ENCODE results near the gene GGTA1.
A peak's percentile ranks its signal among the peaks of the same experiment; 100 is the strongest.

GGTA1 gene

DNA sequence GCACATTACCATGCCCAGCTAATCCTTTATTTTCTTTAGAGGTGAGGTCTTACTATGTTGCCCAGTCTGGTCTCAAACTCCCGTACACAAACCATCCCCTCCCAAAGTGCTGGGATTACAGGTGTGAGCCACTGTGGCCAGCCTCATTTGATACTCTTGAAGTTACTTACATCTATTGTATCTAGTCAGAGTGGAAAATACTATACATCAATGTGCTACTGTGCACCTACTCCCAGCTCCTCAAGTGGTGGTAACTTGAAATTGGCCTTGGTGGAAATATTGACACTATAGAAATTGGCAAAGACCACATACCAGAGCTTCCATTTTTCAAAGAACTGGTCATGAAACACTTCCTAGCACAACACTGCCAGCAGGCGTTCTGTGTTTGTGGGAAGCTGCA lies 10.3 kb downstream of the GGTA1 start:
- Histone ChIP-seq H3K9me3 (no peaks in the 10 kb centered on the region), H3K4me3 (ENCODE audit: low read depth in 1 of 2, low read length in 1 of 2) (no peak overlapping the region), H3K4me1 (ENCODE audit: control insufficient read depth in 1 of 2, insufficient read depth in 1 of 2, low read depth in 1 of 2, low read length in 1 of 2) (peaks cover 34 to 38% of the 10 kb centered on the region in 2 experiments), H3K27ac (no peak overlapping the region), H3K27me3 (no peaks in the 10 kb centered on the region), H3K36me3 (no peaks in the 10 kb centered on the region)
- no peak for TF ChIP-seq CTCF (IDR thresholded peaks at IDR 0.05)

DNA sequence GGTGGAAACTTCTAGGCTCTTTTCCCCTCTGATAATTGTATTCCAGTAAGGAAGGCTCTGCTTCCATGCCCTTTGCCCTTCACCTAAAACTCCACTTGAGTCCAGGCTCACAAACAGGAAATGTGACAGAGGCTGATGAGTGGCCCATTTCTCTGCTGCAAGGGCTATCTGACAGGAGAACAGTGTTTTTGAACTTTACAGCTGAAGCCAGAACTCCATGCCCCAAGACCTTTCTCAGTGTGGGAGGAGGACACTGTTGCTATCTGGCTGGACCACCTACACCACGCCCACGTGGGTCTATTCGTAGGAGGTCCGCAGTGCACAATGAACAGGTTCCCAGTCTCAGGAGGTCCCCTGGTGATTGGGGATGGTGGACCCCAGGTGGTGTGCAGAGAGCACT lies 13.6 kb downstream of the GGTA1 start:
- peak overlapping the region; percentile 85 for H3K27ac ChIP-seq
- no peaks in the 10 kb centered on the region for H3K27me3 ChIP-seq
- no peak for TF ChIP-seq CTCF (IDR thresholded peaks at IDR 0.05)
- H3K4me3 ChIP-seq (ENCODE audit: low read depth in 1 of 2, low read length in 1 of 2): no peak overlapping the region
- H3K9me3 ChIP-seq: no peaks in the 10 kb centered on the region
- peaks cover 22 to 23% of the 10 kb centered on the region in 2 experiments for H3K4me1 ChIP-seq (ENCODE audit: control insufficient read depth in 1 of 2, insufficient read depth in 1 of 2, low read depth in 1 of 2, low read length in 1 of 2)
- H3K36me3 ChIP-seq: peaks cover 5% of the 10 kb centered on the region

DNA sequence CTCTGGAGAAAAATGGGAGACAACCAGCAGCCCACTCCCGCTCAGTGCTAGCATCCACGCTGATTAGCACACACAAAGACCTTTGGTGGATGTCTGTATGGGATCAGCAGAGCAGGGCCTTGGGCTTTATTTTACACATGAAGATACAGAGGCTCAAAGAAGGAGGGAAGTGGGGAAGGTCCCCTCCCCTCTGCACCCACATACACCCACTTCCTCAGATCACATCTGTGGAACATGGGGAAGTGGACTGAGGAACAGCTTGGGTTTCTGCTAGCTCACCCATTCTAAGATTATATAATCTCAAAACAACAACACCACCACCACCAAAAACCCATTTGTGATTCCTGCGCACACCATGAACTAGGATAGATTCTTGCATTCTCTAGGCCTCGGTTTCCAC lies 14.0 kb downstream of the GGTA1 start:
- Histone ChIP-seq H3K9me3 (no peaks in the 10 kb centered on the region), H3K4me1 (ENCODE audit: control insufficient read depth in 1 of 2, insufficient read depth in 1 of 2, low read depth in 1 of 2, low read length in 1 of 2) (peaks cover 23 to 24% of the 10 kb centered on the region in 2 experiments), H3K27me3 (no peaks in the 10 kb centered on the region), H3K27ac (peak overlapping the region; percentile 85), H3K36me3 (peaks cover 5% of the 10 kb centered on the region), H3K4me3 (ENCODE audit: low read depth in 1 of 2, low read length in 1 of 2) (no peak overlapping the region)
- no peak for TF ChIP-seq CTCF (IDR thresholded peaks at IDR 0.05)

DNA sequence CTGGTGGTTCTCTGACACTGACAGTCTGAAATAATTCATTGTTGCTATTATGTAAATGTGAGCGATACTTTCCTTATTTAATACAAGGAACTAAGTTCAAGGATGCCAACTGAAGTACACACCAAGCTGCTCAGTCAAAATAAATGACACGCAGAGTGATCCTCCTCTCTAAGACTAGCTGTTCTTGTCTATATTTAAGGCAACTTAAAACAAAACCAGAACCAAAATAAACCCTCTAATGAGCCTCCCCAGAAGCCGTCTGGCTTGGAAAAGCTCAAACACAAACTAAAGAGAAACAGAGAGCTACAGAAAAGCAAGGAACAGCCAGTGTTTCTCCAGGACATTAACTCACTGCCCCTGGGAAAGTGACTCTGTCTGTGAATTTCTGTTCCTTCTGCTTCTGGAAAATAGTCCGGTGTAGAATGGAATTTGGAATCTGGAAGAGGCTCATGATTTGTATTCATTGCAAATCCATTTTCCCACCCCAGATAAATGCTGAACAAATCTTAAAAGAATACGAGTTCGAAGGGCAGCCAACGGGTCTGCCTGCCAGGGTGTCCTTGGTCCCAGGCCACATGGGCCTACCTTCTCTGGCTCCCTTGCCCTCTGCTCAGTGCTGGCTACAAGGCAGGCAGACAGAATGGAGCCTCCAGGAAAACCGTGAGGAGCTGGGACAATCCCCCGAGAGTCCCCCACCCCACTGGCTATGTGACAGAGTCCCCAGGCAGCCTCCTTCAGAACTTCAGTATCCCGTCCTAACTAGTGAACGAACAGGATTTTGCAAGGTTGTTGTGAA lies 14.8 kb downstream of the GGTA1 start:
- peak overlapping the region; percentile 85 for H3K27ac ChIP-seq
- peaks cover 5% of the 10 kb centered on the region for H3K36me3 ChIP-seq
- H3K27me3 ChIP-seq: no peaks in the 10 kb centered on the region
- H3K4me3 ChIP-seq (ENCODE audit: low read depth in 1 of 2, low read length in 1 of 2): no peak overlapping the region
- peaks cover 27 to 29% of the 10 kb centered on the region in 2 experiments for H3K4me1 ChIP-seq (ENCODE audit: control insufficient read depth in 1 of 2, insufficient read depth in 1 of 2, low read depth in 1 of 2, low read length in 1 of 2)
- H3K9me3 ChIP-seq: no peaks in the 10 kb centered on the region
- TF ChIP-seq CTCF (IDR thresholded peaks at IDR 0.05): no peak

DNA sequence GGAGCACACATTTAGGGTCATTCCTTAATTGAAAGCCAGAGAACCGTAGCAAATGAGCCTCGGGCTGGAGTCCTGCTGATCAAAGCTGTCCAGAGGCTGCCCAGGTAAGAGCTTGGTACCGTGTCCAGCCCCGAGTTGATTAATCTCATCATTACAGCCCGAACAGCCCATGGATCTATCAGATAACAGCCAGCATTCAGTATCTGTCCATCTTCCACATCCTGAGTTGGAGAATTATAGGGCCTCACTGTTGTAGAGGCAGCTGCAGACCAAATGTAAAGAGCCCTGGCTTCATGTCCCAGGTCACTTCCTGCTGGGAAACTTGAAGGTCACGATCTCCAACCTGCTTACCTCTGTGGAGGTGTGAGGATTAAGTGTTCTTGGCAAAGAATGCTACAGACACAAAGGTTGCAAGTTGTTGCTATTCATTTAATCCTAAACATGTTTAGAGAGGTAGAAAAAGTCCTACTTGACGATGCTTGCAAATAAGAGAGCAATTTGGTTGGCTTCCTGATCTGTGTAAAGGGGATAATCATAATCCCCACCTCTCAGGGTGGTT lies 16.1 kb downstream of the GGTA1 start:
- Histone ChIP-seq H3K27me3 (no peaks in the 10 kb centered on the region), H3K27ac (no peak overlapping the region), H3K4me1 (ENCODE audit: control insufficient read depth in 1 of 2, insufficient read depth in 1 of 2, low read depth in 1 of 2, low read length in 1 of 2) (peaks cover 27 to 29% of the 10 kb centered on the region in 2 experiments), H3K4me3 (ENCODE audit: low read depth in 1 of 2, low read length in 1 of 2) (no peak overlapping the region), H3K36me3 (peaks cover 12% of the 10 kb centered on the region), H3K9me3 (no peaks in the 10 kb centered on the region)
- no peak for TF ChIP-seq CTCF (IDR thresholded peaks at IDR 0.05)
